GM12891 (cell line): ENCODE data around the gene ADGRV1.

Experiments used
- POLR2A ChIP-seq: IDR thresholded peaks from 2 replicates; pipeline ENCODE4 v1.6.1; 2011; ENCODE audit warnings: low read depth, low read length, control low read depth
- POLR2AphosphoS5 ChIP-seq: IDR thresholded peaks from 2 replicates; pipeline ENCODE4 v1.6.1; 2011; ENCODE audit warnings: low read depth, low read length, control low read depth
- POU2F2 ChIP-seq: IDR thresholded peaks from 2 replicates; pipeline ENCODE4 v1.6.1; 2011; ENCODE audit warnings: low read depth, mild to moderate bottlenecking, control low read depth, low read length, moderate library complexity
- SPI1 ChIP-seq: IDR thresholded peaks from 2 replicates; pipeline ENCODE4 v1.6.1; 2011; ENCODE audit warnings: low read depth, low read length, control low read depth
- TAF1 ChIP-seq: IDR thresholded peaks from 2 replicates; pipeline ENCODE4 v1.6.1; 2011; ENCODE audit warnings: low read depth, low read length, control low read depth

DNA sequence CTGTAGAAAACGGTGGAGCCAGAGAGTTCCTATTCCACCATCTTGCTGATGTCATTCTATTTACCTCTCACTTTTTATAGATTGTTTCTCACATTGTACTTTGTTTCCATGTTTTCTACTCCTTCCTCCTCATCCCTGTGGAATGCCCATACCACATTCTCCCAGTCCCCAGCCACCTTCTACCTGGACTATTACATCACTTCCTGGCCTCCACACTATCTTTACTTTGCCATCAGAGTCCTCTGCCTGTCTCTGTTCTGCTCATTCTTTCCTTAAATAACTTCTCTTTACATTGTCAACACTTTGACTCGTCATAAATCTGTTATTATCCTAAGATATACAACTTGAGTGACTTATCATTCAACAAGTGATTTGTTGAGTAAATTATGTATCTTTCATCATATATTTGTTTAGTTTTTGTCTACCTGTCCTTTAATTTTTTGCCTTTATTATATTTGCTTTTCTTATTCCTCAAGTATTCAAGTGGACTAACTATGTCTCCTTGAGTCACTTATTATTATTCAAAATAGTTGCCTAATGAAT is 182.5 kb downstream of the ADGRV1 start:
- TF ChIP-seq POLR2A (no peak), SPI1 (no peak), POLR2AphosphoS5 (no peak), TAF1 (no peak), POU2F2 (no peak)
